Activated T-cell treated with anti-CD3 and anti-CD28 coated beads, Interleukin-2, amount 50 U/mL, for 1 hour (primary cell): ENCODE measurements around the gene ABHD6.
"Not testable (repeated sequence)": the region's sequence is repeated elsewhere in the genome, so short reads cannot be mapped to it uniquely, and the experiment has no call there.

Experiments used
- DNase-seq: peaks from one replicate; pipeline ENCODE4 v3.0.0-alpha.2; 2020

The ABHD6 gene

DNA sequence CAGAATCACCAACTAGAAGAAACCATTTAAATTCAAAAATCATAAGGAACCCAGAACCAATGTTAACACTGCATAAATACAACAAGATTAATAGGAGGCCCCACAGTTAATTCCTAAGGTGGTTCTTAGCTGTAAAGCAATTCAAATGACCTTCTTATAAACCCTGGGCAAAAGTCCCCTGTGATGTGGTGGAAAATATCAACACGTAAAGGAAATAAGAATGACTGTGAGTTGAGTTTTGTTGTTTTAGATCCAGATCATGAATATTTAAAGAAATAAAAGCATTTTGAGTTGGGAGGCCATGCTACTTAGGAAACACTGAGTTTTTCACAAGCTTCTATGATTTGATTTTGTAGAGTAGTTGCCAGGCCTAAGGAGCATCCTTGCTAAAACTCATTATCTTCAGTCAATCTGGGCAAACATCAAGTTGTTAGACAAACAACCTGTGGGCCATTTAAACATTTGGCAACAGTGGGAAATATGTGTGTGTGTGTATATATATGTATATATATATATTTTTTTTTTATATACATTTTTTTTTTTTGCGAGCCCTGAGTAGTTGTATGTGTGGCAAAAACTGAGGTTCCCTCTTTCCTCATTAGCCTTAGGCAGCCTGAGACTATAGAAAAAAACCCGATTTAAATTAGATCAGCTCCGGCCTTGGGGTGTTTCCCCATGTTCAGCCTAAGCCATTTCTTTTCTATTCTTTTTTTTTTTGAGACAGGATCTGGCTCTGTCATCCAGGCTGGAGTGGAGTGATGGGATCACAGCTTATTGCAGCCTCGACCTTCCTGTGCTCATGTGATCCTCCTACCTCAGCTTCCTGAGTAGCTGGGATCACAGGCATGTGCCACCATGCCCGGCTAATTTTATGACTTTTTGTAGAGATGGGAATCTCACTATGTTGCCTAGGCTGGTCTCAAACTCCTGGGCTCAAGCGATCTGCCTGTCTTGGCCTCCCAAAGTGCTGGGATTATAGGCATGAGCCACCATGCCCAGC lies 87.1 kb downstream of the ABHD6 start:
- DNase-seq = no peak

DNA sequence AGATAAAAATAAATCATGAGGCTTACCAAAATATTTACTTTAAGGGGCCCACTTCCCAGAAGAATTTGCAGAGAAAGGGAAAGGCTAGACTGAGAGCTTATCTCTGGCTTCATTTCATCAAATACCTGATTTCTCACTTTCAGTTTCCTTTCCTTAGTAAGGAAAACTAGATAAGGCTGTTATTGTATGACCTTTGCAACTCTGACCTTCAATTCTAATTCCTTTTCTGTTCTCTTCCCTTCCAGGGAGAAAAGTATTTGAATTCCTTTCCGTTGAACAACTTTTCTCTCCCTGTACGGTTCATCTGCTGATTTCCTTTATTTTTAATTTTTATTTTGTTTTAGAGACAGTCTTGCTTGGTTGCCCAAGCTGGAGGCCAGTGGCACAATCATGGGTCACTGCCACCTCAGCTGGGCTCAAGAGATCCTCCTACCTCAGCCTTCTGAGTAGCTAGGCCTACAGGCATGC lies 88.0 kb downstream of the ABHD6 start:
- no peak for DNase-seq

DNA sequence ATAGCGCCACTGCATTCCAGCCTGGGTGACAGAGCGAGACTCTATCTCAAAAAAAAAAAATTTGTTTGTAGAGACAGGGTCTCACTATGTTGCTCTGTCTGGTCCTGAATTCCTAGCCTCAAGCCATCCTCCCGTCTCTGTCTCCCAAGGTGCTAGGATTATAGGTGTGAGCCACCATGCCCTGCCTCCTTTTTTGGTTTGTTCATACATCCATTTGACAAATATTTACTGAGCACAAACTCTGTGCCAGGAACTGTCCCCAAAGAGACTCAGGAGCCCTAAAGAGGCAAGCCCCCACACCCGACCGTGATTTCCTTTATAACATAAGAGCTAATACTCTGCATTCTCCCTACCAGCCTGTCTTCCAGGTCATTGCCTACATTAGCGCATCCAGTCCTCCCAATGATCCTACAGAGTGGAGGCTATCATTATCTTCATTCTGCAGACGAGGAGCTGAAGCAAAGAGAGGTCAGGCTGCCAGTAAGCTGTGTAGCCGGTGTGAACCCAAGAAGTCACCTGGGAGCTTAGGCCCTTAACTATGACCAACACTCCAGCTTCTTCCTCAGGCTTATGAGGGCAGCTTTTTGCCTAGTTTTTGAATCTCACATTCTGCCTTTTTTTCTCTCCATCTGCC lies 88.8 kb downstream of the ABHD6 start:
- DNase-seq = no peak

DNA sequence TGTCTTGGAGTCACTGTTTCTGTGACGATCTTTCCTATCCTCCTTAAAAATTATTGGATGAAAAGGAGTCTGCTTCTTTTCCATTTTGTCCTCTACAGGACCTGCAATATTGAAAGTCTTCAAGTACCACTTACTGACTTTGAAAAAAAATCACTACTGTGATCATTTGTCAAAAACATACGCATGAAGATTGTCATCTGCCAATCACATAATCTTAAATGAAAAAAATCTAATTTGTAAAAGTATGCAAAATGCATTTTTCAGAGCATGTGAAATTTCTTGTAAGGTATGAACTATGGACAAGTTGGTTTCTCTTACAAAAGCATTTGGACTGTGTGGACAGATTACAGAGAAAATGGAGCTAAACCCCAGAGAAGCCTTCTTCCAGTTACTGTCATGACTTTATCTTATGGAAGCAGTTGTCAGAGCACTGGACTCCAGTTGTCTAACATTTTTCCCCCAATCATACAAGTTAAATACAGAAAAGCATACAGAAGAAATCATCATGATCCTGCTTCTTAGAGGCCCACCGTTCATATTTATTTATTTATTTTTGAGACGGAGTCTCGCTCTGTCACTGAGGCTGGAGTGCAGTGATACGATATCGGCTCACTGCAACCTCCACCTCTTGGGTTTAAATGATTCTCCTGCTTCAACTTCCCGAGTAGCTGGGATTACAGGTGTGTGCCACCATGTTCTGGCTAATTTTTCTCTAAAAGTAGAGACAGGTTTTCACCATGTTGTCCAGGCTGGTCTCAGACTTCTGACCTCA lies 91.7 kb downstream of the ABHD6 start:
- DNase-seq = no peak

DNA sequence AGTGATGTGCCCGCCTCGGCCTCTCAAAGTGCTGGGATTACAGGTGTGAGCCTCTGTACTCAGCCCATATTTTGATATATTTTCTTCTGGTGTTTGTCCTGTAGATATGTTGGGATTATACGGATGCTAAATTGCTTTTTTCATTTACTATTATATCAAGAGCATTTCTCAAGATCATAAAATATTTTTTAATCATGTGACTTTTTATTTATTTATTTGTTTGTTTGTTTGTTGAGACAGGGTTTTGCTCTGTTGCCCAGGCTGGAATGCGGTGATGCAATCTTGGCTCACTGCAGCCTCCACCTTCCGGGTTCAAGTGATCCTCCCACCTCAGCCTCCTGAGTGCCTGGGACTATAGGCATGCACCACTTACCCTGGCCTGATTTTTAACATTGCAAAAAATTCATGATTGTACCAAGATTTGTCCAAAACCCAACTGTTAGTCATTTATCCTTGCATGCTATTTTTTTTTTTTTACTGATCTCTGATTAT lies 92.4 kb downstream of the ABHD6 start:
- no peak for DNase-seq

DNA sequence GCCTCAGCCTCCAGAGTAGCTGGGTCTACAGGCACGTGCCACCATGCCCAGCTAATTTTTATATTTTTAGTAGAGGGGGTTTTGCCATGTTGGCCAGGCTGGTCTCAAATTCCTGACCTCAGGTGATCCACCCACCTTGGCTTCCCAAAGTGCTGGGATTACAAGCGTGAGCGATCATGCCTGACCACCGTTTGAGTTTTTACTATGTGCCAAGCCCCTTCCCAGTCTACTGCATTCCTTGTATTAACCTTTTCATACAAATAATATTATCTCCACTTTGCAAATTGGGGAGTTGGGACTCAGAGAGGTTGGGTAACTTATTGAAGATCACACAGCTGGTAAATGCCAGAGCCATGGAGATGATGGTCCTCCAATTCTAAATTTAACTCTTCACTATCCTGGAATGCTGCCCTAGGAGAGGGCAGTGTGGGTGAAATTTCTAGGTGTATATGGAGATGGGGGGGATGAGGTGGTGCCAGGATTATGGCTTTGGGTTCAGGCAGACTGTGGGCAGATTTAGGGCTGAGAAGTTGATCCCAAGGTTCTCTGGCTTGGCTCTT lies 94.1 kb downstream of the ABHD6 start:
- no peak for DNase-seq

DNA sequence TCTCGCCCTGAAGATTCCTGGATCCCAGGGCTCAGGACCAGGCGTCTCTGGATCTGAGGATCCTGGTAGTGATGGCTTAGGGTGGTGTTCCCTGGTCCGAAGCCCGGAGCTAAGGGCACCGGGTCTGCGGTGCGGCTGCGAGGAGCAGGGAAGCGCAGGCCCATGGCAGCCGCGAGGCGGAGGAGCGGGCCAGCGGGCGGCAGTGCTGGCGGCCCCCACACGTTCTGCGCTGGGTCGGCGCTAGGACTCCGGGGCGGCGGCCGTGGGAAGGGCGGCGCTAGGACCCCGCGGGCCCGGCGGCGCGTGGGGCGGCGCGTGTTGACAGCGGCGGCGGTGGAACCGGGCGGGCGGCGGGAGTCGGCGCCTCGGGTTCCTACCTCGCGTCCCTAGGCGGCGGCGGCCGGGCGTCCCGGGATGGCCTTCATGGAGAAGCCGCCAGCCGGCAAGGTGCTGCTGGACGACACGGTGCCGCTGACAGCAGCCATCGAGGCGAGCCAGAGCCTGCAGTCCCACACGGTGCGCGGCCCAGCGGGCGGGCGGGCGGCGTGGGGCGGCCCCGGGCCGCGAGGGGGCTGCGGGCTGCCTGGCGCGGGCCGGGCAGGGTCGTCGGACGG lies 95.1 kb downstream of the ABHD6 start, which contains the start of gene PXK:
PXK (plus strand) TSS at position 318 of the 614 bp plus-strand sequence; CDS start at position 415, 97 bp downstream.
- peak; percentile 84 for DNase-seq

DNA sequence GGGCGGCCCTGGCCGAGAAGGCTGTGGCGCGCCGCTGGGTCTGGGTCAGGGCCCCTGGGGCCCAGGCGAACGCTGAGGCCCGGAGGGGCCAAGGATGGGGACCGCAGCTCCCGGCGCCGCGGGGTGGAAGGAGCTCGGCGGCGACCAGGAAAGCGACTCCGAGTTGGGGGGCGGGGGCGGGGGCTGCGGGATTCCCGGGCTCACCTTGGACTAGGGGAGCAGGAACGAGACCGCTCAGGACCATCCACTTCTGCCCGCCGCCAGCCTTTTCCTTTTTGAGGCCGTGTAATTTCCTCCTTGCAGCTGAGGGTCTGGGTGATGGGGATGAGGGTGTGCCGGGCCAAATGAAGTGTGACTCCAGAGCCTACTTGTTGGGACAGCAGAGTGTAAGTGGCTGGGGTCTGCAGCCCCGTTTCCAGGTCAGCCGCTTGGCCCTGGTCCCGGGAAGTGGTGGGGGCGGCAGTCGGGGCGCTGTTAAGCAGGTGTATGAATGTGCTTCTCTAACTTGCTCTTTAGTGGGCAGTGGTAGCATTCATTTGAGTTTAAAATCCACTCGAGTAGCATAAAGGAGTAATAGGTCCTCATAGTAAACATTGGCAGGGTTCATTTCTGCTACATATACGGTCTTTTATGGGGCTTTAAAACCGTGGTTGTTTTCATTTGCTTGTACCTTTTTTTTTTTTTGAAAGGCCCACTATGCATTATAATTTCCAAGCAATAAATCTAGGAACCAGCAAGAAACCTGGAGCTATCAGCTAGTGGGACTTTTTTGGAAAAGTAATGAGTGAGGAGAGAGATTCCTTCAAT lies 95.8 kb downstream of the ABHD6 start:
- peak; percentile 33 for DNase-seq

DNA sequence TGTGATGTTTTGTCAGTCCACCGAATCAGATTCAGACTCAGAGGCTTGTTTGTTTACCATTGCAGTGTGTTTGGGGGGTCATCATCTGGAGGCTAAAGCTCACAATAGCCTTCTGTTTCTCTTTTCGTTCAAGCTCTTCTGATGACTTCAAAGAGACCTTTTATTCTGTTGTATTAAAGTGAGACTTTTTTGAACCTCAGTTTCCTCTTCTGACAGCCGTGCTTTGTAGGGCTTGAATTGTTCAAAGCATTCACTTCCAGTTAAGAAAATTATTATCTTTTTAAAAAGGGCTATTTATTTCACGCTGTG lies 96.4 kb downstream of the ABHD6 start:
- no peak for DNase-seq

DNA sequence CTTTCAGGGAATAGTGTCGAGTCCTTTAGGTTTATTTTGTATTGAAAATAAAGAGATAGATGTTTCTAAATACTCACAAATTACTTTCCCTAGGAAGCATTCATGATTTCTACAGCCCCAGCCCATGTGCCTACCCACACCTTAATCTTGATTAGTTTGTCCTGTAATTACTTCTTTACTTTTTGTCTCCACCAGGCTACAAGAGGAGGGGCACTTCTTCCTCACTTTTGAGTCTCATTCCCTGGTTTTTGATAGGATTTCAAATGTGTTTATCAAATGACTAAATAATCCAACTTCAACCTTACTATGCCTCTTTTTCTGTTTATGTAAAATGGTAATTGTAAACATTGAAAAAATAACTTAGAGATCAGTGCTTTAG lies 96.9 kb downstream of the ABHD6 start:
- no peak for DNase-seq

DNA sequence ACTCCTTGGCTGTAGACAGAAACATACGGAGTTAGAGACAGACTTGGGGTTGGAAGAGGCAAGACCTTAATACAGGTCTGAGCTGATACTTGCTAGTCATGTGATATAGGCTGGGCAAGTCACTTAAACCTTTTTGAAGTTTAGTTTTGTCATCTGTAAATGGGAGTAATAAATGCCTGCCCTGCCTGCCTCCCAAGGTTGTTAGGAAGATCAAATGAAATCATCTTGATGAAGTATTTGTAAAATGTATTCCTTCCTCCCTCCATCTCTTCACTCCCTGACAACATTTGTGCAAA lies 98.0 kb downstream of the ABHD6 start:
- no peak for DNase-seq

DNA sequence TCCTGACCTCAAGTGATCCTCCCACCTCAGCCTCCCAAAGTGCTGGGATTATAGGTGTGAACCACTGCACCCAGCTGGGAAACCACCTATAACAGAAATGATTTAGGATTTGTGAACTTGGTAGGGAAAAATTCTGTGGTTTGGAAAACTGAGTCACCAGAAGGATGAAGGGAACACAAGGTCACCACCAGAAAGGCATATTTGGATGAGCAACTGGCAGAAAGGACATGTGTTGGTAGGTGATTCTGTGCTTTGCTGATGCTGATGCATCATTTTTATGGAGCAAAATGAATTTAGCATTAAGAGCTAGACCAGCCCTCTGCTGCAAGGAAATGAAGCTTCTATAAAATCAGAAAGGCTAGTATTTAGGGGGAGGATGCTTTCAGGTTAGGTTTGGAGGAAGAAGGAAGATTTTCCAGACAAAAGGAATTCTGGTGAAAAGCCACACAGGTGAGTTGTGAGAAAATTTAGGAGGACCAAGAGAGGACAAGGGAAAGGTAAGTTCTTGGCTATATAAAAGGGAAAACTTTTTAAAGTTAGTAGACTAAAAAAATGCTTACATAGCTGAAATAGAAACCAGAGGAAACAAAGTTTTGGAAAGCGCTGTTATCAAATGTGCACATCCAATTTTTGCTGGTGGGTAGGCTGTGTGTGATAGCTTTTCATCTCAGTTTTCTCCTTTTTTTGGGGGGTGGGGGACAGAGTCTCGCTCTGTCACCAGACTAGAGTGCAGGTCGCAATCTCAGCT lies 98.7 kb downstream of the ABHD6 start:
- no peak for DNase-seq

DNA sequence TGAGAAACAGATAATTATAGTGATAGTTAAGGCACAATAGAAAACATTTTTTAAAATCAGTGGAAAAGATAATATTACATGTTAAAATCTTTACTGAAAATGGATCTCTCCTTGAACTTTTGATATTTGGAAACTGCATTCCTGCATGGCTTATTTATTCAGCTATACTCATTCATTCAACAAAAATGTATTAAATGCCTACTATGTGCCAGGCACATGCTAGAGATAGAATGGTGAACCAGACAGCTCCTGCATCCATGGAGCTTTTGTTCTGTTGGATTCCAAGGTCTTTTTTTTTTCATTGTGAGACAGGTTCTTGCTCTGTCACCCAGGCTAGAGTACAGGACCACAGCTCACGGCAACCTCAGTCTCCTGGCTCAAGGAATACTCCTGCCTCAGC lies 99.6 kb downstream of the ABHD6 start:
- DNase-seq = no peak

DNA sequence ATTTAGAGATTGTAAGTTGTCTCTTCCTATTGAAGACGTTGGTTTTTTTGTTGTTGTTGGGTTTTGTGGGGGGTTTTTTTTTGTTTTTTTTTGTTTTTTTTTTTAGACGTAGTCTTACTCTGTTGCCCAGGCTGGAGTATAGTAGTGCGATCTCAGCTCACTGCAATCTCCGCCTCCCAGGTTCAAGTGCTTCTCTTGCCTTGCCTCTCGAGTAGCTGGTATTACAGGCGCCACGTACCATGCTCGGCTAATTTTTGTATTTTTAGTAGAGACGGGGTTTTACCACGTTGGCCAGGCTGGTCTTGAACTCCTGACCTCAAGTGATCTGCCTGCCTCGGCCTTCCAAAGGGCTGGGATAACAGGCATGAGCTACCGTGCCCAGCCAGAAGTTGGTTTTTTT lies 101.6 kb downstream of the ABHD6 start:
- DNase-seq = not testable (repeated sequence)

DNA sequence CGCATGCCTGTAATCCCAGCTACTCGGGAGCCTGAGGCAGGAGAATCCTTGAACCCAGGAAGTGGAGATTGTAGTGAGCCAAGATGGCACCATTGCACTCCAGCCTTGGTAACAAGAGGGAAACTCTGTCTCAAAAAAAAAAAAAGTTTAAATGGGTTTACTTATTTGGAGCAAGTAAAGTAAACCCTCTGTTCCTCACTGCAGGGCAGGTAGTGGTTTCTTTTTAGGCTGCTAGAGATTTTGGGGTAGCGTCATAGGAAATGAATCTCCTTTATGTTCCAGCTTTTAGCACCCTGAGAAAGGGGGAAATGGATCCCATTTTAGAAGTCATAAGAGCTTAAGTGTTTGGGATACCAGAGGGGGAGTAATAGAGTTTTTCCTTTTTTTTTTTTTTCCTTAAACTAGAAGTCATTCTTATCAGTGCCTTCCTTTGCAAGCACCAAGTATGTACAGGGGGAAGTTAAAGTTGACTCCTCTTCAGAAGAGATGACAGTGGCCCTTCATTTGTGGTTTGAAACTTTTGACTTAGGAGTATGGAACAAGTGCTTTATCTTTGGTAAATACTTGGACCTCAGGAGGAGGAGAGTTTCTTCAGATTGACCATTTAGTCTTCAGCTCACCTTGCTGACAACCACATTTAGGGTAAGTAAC lies 103.1 kb downstream of the ABHD6 start:
- no peak for DNase-seq

DNA sequence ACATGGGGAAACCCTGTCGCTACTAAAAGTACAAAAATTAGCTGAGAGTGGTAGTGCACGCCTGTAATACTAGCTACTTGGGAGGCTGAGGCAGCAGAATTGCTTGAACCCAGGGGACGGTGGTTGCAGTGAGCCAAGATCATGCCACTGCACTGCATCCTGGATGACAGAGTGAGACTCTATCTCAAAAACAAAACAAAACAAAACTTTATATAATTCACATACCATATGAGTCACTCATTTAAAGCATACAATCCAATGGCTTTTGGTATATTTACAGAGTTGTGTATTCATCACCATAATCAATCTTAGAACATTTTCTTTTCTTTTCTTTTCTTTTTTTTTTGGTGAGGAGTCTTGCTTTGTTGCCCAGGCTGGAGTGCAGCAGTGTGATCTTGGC lies 103.8 kb downstream of the ABHD6 start:
- no peak for DNase-seq

DNA sequence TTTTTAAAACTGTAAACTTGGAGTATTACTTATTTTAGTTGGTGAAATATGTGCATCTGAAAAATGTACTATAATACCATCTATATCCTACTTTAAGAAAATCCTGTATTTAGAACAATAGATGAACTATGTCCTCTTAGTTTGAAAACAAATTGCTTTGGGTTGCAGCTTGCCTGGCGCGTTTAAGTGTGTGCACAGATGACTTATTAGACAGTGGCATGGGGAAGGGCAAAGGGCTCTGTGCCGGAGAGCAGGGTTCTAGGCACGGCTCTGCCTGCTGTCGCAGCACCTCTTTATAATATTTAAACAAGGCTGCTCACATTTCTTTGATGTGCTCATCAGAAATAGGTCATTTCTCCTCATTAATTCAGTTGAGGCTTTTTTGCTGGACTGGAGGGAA lies 105.1 kb downstream of the ABHD6 start:
- no peak for DNase-seq
